ENCODE measurements around the gene GAST.
"Not testable (repeated sequence)": the region's sequence is repeated elsewhere in the genome, so short reads cannot be mapped to it uniquely, and the experiment has no call there.

Gene GAST

GRCh38 chr17:41683441-41684007 lies 28.6 kb upstream of the GAST start:
- DNase-seq (ENCODE audit: low read depth, low spot score), result no peak

DNA sequence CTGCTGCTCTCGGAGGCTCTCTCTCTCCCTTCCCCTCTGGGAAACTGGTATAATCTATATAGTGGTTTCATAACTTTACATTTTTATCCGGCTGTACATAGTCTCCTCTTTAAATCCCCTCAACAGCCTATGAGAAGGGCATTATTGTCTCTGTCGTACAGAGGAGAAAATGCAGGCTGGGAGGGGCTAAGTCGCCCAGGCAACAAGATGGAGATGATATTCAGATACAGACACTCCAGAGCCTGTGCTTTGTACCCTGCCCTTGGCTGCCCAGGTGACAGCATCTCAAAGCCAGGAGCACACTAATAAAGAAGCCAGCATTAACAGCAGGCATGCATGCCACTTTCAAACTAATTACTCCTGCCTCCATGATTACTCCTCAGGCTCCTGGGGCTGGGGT lies 28.1 kb upstream of the GAST start:
- no peak for DNase-seq (ENCODE audit: low read depth, low spot score)

GRCh38 chr17:41685753-41686152 lies 26.4 kb upstream of the GAST start:
- not testable (repeated sequence) for DNase-seq (ENCODE audit: low read depth, low spot score)

- DNase-seq (ENCODE audit: low read depth, low spot score), result no peak
These were observed 25.9 kb upstream of the GAST start for GRCh38 chr17:41686281-41686680.

DNA sequence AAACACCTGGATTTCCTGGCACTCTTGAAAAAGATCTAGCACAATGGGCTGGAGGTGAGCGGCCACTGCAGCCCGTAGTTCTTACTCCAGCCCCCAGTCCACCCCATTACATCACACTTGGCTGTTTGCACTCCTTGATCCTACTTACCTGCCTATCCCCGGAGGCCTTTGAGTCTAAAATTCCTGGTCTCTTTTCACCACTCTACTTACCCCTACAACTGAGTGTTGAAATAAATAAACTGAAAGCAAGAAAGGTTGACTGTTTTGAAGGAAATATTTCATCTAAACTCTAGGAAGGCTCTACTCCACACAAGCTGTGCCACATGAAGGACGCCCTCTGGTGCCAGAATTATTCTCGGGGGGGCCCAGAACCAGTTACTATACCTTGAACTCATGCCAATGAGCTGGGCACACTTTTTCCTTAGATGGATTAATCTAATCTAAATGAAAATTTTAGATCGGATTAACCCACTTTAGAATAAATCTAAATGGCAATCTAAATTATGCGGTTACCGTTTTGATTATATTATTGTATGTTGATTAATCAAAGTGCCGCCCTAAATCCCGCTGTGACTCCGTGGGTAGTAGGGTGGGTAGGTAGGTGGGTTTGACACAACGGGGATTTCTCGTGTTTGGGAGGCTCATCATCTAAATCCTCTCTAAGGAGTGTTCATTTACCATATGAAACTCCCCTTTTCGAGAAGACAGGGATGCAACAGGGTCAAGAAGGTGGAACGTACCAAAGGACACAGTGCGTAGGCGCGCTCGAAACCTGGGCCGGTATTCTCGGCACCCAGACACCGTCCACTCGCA lies 24.1 kb upstream of the GAST start:
- DNase-seq (ENCODE audit: low read depth, low spot score), result no peak

GRCh38 chr17:41688641-41689496 lies 23.3 kb upstream of the GAST start, which contains the start of gene EIF1:
Gene EIF1 (plus strand): TSS chr17:41688885. CDS start chr17:41689039, 154 bp downstream.
- peak; percentile 100 for DNase-seq (ENCODE audit: low read depth, low spot score)

- no peak for DNase-seq (ENCODE audit: low read depth, low spot score)
These were observed 22.4 kb upstream of the GAST start for GRCh38 chr17:41689497-41690299.

- DNase-seq (ENCODE audit: low read depth, low spot score), result no peak
These were observed 21.6 kb upstream of the GAST start for GRCh38 chr17:41690497-41690896.

- no peak for DNase-seq (ENCODE audit: low read depth, low spot score)
These were observed 20.9 kb upstream of the GAST start for GRCh38 chr17:41691031-41691777.

DNA sequence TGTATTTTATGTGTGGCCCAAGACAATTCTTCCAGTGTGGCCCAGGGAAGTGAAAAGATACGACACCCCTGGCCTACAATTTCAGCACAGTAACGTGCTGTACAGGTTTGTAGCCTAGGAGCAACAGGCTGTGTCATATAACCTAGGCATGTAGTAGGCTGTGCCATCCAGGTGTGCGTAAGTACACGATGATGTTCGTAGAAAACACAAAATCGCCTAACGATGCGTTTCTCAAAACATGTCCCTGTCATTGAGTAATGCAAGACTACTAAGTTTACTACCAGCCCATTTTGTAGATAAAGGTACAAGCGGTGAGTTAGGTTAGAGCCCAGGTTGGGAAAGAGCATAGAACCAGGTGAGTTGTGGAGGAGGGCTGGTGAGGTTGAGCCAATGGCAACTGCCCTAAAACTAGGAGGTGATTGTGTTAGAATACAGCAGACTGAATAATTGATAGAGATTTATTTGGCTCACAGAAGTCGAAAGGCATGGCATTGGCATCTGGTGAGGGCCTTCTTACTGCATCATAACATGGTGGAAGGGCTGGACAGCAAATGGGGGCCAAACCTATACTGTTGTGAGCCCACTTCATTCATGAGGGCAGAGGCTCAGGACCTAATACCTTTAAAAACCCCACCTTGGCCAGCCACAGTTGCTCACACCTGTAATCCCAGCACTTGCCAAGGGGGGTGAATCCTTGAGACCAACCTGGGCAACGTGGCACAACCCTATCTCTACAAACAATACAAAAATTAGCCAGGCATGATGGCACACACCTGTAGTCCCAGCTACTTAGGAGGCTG lies 19.2 kb upstream of the GAST start:
- DNase-seq (ENCODE audit: low read depth, low spot score), result no peak

DNA sequence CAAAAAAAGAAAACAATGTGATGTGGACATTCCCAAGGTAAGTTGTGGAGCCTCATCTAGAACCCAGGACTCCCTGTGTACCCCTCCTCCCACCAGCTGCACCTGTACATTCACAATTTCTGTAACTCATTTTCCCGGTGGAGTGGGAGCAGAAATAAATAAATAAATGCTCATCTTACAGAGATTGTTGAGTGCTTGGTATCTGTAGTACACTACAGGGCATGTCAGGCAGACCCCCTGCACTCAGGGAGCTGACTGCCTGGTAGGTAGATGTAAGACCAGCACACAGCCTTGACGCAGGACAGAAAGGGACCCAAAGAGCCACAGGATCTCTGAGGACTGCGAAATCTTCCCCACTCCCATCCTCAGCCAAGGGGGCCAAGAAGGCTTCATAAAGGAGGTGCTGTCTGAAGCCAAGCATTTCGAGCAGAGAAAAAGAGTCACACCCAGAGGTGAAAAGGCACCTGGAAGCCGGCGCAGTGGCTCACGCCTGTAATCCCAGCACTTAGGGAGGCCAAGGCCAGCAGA lies 16.9 kb upstream of the GAST start:
- no peak for DNase-seq (ENCODE audit: low read depth, low spot score)

DNA sequence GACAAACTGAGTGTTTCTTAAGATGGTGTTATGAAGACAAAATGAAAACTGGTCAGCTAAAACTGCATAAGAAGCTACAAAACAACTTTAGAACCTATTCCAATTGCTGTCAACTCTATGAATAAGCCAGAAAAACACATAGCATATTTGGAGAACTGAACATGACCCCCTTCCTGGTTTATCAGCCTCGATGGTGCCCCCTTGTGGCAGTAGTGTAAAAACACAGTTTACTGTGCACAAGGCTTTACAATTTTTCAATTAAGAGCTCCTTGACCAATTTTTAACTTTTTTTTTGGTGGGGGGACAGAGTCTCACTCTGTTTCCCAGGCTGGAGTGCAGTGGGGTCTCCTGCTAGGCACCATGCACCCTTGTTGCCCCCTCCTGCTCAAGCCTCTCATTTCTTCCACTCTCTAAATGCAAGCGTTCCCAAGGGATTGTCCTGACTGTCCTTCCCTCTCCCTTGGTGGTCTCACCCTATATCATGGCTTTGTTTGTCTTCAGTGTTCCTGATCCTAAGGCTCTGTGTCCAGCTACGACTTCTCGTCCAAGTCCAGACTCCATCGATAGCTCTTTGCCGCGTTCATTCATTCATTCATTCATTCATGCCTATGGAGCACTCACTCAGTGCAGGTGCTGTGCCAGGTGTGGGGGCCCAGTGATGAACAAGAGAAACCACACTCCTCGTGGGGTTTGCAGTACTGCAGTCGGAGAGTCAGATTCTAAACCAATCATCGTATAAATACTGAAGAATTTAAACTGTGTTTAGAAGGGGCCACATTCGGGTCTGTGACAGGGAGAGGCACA lies 16.0 kb upstream of the GAST start:
- peak; percentile 61 for DNase-seq (ENCODE audit: low read depth, low spot score)

DNA sequence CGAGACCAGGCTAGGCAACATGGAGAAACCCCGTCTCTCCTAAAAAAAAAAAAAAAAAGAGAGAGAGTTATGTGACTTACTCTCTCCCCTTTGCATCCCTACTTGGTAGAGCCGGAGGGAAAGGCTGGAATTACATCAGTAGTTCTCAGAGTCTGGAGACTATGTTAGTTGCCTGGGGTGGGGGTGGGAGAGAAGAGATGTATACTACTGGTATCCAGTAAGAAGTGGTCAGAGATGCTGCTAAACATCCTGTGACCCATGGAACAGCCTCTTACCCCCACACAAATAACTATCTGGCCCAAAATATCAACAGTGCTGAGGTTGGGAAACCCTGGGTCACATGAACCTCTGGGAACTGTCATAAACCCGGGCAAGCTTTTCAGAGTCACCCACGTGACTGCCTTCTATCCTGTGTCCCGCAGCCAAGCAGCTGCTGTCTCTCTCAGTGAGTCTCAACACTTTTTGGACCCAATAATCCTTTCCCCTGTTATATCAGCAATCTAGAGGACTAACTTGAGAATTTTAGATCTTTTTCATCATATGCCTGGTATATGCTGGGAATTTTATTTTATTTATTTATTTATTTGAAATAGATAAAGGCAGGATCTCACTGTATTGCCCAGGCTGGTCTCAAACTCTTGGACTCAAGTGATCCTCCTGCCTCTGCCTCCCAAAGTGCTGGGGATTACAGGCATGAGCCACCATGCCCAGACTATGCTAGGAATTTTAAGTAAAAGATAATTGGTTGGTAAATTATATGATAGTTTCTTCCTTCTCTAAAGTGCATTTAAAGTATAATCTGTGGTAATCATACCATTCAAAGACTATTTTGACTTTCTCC lies 14.8 kb upstream of the GAST start:
- no peak for DNase-seq (ENCODE audit: low read depth, low spot score)

DNA sequence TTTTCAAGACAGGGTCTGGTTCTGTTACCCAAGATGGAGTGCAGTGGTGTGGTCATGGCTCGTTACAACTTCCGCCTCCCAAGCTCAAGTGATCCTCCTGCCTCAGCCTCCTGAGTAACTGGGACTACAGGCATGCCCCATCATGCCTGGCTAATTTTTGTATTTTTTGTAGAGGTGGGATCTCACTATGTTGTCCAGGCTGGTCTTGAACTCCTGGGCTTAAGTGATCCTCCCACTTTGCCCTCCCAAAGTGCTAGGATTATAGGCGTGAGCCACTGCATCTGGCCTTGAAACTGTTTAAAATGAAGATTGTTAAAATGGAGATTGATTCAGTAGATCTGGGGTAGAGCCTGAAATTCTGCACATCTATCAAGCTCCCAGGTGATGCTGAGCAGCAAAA lies 11.3 kb upstream of the GAST start:
- not testable (repeated sequence) for DNase-seq (ENCODE audit: low read depth, low spot score)

- no peak for DNase-seq (ENCODE audit: low read depth, low spot score)
These were observed 9.4 kb upstream of the GAST start for GRCh38 chr17:41702712-41703111.

GRCh38 chr17:41705271-41705991 lies 6.7 kb upstream of the GAST start:
- no peak for DNase-seq (ENCODE audit: low read depth, low spot score)
